Esophagus squamous epithelium (tissue), 5 donors: ENCODE results near the gene STK24. TPM values are rescaled to one million over a fixed set of nuclear protein-coding genes. Genes with fewer than 3 reads are reported as not detected.

Experiments
- DNase-seq: peaks from one replicate; lab custom pipeline; 2025; lab: John Stamatoyannopoulos, UW
- H3K27ac ChIP-seq, 4 donors: fragments of 200-600 bp; sonication (generic); one replicate each; pipeline ENCODE4 v1.5.1; 2016 to 2019; ENCODE audit warnings: mild to moderate bottlenecking in 1 of 4
- H3K27me3 ChIP-seq, 4 donors: fragments of 200-600 bp; sonication (generic); 1 replicate in 3 of 4; 2 replicates in 1 of 4; pipeline versions ENCODE4 v1.5.1 to v1.6.0; 2017 to 2021; ENCODE audit warnings: antibody characterized with exemption in 1 of 4
- H3K36me3 ChIP-seq, 3 donors: fragments of 200-600 bp; sonication (generic); one replicate each; pipeline ENCODE4 v1.5.1; 2016 to 2019
- H3K4me1 ChIP-seq, 3 donors: fragments of 200-600 bp; sonication (generic); one replicate each; pipeline ENCODE4 v1.5.1; 2017 to 2019
- H3K4me3 ChIP-seq, 4 donors: fragments of 200-600 bp; sonication (generic); 1 replicate in 3 of 4; 2 replicates in 1 of 4; pipeline ENCODE4 v1.5.1; 2016 to 2019; ENCODE audit warnings: mild to moderate bottlenecking in 2 of 4, moderate library complexity in 1 of 4
- H3K9me3 ChIP-seq, 3 donors: fragments of 200-600 bp; sonication (generic); one replicate each; pipeline ENCODE4 v1.5.1; 2016 to 2019
- CTCF ChIP-seq, 6 experiments: fragments of 450-650 bp in 4 of 6; fragments of 200-600 bp in 2 of 6; sonication (generic) in 2 of 6; IDR thresholded peaks; one replicate each; pipeline ENCODE4 v1.5.1; 2016 to 2019; ENCODE audit warnings: antibody characterized with exemption in 6 of 6, mild to moderate bottlenecking in 4 of 6, moderate library complexity in 4 of 6
- POLR2A ChIP-seq, 4 donors: fragments of 450-650 bp; IDR thresholded peaks; one replicate each; pipeline ENCODE4 v1.6.1; 2017; ENCODE audit warnings: antibody characterized with exemption in 4 of 4, mild to moderate bottlenecking in 4 of 4, moderate library complexity in 3 of 4
- WGBS, 2 donors: methylation state at CpG; one replicate each; pipeline ENCODE4 v1.1.5; 2018; 5-methylcytosine and 5-hydroxymethylcytosine counted together
- intact Hi-C: fragments of 100-400 bp; cut with DNase I; formaldehyde crosslinking; loops from one replicate; pipeline ENCODE4 v1.15.0; 2022
- total RNA-seq, 4 donors: library from RNA; depleted of rRNA; stranded (reverse); fragments of >200 nt; gene quantifications; one replicate each; pipeline ENCODE4 v1.1.0, GENCODE V29; 2016
- donor health status: DM: yes; HTN: yes; CAD: no.

The STK24 gene
- total RNA-seq, 4 donors from 2014 or later = 119 to 156 (median 130) TPM

DNA sequence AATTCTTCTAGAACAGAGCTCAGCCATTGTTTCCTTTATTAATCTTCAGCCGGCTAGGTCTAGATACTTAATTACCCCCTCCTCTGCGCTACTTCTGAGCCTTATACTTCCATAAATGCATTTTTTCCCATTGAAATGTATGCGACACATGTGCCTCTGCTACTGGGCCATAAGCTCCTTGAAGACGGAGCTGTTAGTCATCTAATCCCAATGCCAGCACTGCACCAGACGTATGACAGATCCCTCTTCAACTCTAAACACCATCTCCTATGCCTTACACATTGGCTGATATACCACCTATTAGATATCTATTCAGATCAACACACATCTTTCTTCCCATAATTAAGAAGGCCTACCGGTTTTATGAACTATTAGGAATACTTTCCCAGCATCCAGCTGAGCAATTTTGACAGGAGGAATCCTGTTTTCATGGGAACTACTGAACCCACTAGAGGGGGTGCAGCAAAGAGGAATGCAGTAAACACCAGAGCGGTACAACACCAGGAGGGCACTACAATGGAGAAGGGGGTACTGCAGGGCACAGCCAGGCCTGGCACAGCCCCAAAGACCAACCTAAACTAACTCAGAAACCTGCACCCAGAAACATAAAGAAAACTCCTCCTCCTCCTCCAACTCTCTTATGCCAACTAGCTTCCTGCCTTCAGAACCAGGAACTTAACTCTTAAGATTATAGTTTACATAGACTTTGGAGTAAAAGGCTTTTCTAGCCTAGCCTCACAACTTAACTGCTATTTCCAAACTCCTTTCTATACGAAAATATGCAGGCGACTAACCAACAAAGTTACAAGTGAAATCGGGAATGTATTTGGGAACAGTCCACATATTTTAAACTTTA lies 18.7 kb downstream of the STK24 start:
- no peak for DNase-seq
- Histone ChIP-seq H3K9me3 (no peaks in the 10 kb centered on the region), H3K27me3 (no peaks in the 10 kb centered on the region), H3K27ac (peak overlapping the region in 2 of 4 donors; percentile 6 to 14), H3K36me3 (peaks cover 0 to 18% (median 0%) of the 10 kb centered on the region in 3 donors), H3K4me3 (no peak overlapping the region), H3K4me1 (peaks cover 26 to 94% (median 50%) of the 10 kb centered on the region in 3 donors)
- intact Hi-C loops = no loop called here
- WGBS, 2 donors = 56 to 59% methylated on average over 9 to 10 of the region's 10 CpGs
- TF ChIP-seq POLR2A (IDR thresholded peaks at IDR 0.05) (no peak), CTCF (IDR thresholded peaks at IDR 0.05) (no peak)

DNA sequence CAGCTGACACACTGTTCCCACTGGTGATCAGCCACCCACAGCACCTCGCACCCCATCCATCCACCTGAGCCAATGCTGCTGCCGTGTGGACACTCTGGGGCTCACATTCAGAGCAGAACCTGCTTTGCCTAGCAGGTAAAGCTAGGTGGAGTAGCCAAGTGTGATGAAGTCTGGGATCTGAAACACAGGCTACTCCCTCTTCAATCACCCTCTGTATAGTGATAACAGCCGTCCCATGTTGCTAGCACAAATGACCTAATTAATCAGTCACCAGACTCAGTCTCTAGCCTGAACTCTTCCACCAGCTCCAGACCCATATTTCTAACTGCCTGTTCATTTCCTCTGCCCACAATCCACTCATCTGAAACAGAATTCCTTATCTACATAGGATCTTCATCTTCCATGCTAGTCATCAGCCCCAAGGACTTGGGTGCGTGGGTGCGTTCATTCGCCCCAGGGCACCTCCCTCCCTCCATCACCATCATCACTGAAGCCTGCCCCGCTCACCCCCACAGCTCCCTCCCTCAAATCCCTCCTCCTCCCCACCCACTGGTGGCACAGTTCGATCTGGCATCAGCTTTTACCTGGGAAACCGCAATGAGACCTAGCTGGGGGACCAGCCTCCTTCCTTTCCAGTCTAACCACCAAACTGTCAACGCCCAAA lies 19.8 kb downstream of the STK24 start:
- intact Hi-C loops = no loop called here
- no peak for DNase-seq
- TF ChIP-seq CTCF (IDR thresholded peaks at IDR 0.05) (peak in 4 of 6 experiments; percentile 4 to 64 (median 40)), POLR2A (IDR thresholded peaks at IDR 0.05) (no peak)
- Histone ChIP-seq H3K9me3 (no peaks in the 10 kb centered on the region), H3K4me3 (no peak overlapping the region), H3K36me3 (peaks cover 0 to 24% (median 0%) of the 10 kb centered on the region in 3 donors), H3K27ac (peak overlapping the region in 2 of 4 donors; percentile 6 to 14), H3K4me1 (peaks cover 27 to 94% (median 45%) of the 10 kb centered on the region in 3 donors), H3K27me3 (no peaks in the 10 kb centered on the region)
- 69 to 71% methylated on average over 9 to 10 of the region's 10 CpGs for WGBS, 2 donors

DNA sequence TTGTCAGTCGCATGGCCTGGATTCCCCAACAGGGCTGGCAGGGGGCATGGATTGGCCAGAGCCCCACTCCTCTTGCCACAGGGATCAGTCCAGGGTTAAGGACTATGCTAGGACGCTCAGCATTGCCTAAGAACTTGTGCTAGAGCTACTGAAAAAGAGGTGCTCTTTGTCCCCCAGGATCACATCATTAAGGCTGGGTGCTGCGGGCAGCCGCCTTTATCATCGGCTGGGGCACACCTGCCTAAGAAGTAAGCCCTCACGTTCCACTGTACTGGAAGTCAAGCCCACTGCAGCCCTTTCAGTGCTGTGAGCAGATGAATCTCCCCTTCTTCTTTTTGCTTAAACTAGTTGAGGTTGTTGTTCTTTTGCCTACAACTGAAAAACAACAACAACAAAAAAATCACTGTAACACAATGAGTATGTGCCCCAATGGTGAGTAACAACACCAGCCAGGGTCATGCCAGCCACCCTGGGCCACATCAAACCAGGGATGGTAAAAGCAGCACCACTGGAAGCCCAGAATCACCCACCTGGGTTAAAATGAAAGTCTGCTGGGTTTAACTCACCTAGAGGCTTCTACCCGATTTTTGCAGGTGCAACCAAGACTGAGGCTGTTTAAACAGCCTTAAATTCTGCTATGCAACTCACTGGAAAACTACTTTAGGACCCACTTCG lies 20.6 kb downstream of the STK24 start:
- H3K9me3 ChIP-seq = no peaks in the 10 kb centered on the region
- H3K27ac ChIP-seq = no peak overlapping the region
- TF ChIP-seq POLR2A (IDR thresholded peaks at IDR 0.05) (no peak), CTCF (IDR thresholded peaks at IDR 0.05) (no peak)
- no peaks in the 10 kb centered on the region for H3K27me3 ChIP-seq
- peaks cover 0 to 29% (median 0%) of the 10 kb centered on the region in 3 donors for H3K36me3 ChIP-seq
- WGBS, 2 donors = 88 to 89% methylated on average over 4 to 6 of the region's 8 CpGs
- no peak for DNase-seq
- intact Hi-C loops = no loop called here
- H3K4me1 ChIP-seq = peaks cover 27 to 88% (median 39%) of the 10 kb centered on the region in 3 donors
- H3K4me3 ChIP-seq = no peak overlapping the region

DNA sequence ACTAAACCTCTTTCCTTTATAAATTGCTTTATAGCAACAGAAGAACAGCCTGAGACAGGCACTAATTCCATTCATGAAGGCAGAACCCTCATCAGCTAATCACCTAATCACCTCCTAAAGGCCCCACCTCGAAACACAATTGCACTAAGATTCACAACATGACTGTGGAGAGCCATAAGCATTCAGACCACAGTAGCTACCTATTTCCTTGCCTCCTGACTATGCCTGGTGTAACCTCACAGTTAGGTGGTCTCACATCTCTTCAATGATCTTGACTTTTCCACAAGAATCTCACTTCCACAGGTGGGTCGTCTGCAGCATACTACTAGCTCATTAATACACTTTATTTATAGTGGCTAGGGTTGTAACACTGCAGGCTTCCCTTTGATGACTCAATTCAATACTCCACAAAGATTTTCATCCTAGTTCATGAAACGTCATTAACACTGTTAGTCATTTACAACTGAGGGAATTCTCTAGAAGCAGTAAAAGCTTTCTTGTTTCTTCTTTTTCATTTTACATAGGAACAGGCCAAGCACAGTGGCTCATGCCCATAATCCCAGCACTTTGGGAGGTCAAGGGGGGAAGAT lies 27.1 kb downstream of the STK24 start:
- peaks cover 0 to 60% (median 3%) of the 10 kb centered on the region in 3 donors for H3K36me3 ChIP-seq
- H3K27me3 ChIP-seq = no peaks in the 10 kb centered on the region
- no peaks in the 10 kb centered on the region for H3K9me3 ChIP-seq
- no peak for TF ChIP-seq CTCF (IDR thresholded peaks at IDR 0.05)
- TF ChIP-seq POLR2A (IDR thresholded peaks at IDR 0.05) = no peak
- H3K4me3 ChIP-seq = no peak overlapping the region
- peaks cover 9 to 82% (median 40%) of the 10 kb centered on the region in 3 donors for H3K4me1 ChIP-seq
- intact Hi-C loops = no loop called here
- peak overlapping the region; percentile 37 to 45 (median 40) for H3K27ac ChIP-seq
- no peak for DNase-seq
- 62 to 66% methylated on average over 3 of the region's 3 CpGs for WGBS, 2 donors
